Retinal pigment epithelial cell (primary cell): ENCODE data around the gene KLHL29.

Experiments
- DNase-seq: peaks from one replicate; pipeline ENCODE4 v3.0.0-alpha.2; 2010; ENCODE audit warnings: low read depth
- H3K4me3 ChIP-seq: 2 replicates; pipeline ENCODE4 v1.5.1; 2011; ENCODE audit warnings: mild to moderate bottlenecking, low read length, control low read depth, moderate library complexity
- TF ChIP-seq, protein P1 (sequence below): conservative IDR thresholded peaks from 2 replicates; pipeline ENCODE4 v1.5.1; 2011; ENCODE audit warnings: low read depth, low read length, control low read depth, inconsistent platforms

The KLHL29 gene

DNA sequence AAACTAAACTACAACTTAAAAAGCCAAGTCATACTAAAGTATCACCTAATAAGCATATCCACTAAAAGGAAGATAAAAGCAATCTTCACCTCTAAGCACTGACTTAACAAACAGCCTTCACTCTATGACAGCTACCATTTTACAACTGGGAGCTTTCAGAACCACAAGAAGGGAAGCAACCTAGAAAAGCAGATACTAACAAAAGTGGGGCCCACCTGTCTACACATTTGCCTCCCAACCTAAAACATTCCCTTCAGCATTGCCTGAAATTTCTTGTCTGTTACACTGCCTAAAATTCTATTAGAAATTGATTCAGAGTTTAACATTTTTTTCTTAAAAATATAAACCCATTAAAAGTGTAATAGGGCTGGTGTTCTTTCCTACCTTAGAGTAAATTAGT, 370.0 kb downstream of the KLHL29 start:
- H3K4me3 ChIP-seq, result no peak overlapping the region
- TF ChIP-seq, protein P1, sequence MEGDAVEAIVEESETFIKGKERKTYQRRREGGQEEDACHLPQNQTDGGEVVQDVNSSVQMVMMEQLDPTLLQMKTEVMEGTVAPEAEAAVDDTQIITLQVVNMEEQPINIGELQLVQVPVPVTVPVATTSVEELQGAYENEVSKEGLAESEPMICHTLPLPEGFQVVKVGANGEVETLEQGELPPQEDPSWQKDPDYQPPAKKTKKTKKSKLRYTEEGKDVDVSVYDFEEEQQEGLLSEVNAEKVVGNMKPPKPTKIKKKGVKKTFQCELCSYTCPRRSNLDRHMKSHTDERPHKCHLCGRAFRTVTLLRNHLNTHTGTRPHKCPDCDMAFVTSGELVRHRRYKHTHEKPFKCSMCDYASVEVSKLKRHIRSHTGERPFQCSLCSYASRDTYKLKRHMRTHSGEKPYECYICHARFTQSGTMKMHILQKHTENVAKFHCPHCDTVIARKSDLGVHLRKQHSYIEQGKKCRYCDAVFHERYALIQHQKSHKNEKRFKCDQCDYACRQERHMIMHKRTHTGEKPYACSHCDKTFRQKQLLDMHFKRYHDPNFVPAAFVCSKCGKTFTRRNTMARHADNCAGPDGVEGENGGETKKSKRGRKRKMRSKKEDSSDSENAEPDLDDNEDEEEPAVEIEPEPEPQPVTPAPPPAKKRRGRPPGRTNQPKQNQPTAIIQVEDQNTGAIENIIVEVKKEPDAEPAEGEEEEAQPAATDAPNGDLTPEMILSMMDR, result no peak
- no peak for DNase-seq

DNA sequence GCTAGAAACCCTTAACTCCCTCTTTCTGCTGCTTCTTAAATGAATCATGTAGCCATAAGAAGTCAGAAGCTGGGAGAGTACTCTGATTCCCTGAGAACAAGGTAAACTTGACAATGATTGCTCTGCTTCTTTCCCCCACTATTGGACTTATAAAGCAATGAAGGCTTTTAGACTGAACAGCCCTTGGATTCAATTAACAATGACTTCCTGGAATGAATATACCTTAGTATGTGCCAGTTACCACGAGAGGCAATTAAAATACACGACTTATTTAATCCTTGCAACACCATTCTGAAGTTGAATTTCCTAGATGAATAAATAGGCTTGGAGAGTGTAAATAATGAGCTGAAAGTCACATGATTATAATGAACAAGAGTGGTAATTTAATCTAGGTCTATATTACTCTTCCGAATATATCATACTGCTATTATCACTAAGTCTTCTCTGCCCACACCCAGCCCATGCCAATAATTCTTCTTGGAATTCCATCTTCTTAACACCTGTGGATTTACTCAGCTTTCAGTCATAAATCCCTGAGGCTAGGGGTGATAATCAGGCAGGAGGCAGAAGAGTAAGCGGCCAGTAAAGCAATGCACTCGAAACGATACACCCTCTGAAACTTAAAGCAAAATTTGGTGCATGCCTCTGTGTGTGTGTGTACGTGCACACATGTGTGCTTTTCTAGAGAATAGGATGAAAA, 371.8 kb downstream of the KLHL29 start:
- peak; percentile 61 for DNase-seq
- no peak overlapping the region for H3K4me3 ChIP-seq
- TF ChIP-seq, protein P1, result no peak

DNA sequence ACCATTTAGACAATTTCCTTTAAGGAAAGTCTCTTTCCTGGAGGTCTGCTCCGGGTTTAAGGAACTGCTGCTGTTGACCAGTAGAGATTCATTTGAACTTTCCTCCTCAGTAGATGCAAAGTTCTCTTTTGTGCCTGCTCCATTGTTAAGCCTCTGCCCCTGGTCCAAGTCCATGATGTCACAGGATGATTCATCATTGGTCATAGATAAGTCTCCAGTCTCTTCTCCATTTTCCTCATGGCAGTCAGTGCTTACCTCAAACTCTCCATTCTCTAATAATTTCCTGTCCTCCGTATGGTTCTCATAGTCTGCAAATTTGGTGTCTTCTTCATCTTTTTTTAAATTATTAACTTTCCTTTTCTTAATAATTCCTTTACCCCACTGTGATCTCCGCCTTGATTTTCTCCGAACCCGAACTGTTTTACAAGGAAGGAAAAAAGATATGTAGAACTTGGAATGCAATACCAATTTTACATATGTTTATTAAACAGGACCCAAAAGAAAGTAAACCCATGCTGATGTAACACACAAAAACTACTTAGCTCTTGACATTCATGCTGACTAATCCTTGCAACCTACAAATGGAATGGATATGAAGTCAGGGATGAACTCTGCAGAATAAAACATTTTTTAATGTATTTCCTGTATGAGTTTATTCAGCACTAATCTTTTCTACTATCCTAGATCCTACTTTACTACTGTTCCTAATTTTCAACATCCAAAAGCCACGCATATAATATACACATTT, 372.9 kb downstream of the KLHL29 start:
- peak; percentile 37 for DNase-seq
- no peak overlapping the region for H3K4me3 ChIP-seq
- TF ChIP-seq, protein P1, result no peak
